Chondrocyte (in vitro differentiated cells): ENCODE measurements around the gene XPNPEP3. TPM values are rescaled to one million over a fixed set of nuclear protein-coding genes. Genes with fewer than 3 reads are reported as not detected.
"Not testable (repeated sequence)": the region's sequence is repeated elsewhere in the genome, so short reads cannot be mapped to it uniquely, and the experiment has no call there.

Experiments used
- DNase-seq: peaks from one replicate; pipeline ENCODE4 v3.0.0; 2021; ENCODE audit warnings: mixed read lengths, low spot score
- H3K27ac Mint-ChIP-seq: one replicate; pipeline ENCODE4 v1.8.0; 2021; ENCODE audit warnings: mild to moderate bottlenecking, moderate library complexity, mixed read lengths; ENCODE audit not compliant: unreplicated experiment
- H3K27me3 Mint-ChIP-seq: 2 replicates; pipeline ENCODE4 v1.8.0; 2021; ENCODE audit warnings: low read depth, mixed read lengths
- H3K36me3 Mint-ChIP-seq: 2 replicates; pipeline ENCODE4 v1.8.0; 2021; ENCODE audit warnings: low read depth, mixed read lengths
- H3K4me1 Mint-ChIP-seq: 2 replicates; pipeline ENCODE4 v1.8.0; 2021; ENCODE audit warnings: low read depth, mild to moderate bottlenecking, mixed read lengths
- H3K4me3 Mint-ChIP-seq: one replicate; pipeline ENCODE4 v1.8.0; 2021; ENCODE audit warnings: mild to moderate bottlenecking, moderate library complexity, mixed read lengths; ENCODE audit not compliant: unreplicated experiment
- H3K9me3 Mint-ChIP-seq: 2 replicates; pipeline ENCODE4 v1.8.0; 2021; ENCODE audit warnings: low read depth, mixed read lengths
- CTCF ChIP-seq: fragments of 200-600 bp; sonication (generic); IDR thresholded peaks from 2 replicates; pipeline ENCODE4 v1.5.0; 2021; ENCODE audit warnings: antibody characterized with exemption, mild to moderate bottlenecking, moderate library complexity
- total RNA-seq: library from RNA; stranded (reverse); gene quantifications from 3 replicates; pipeline ENCODE4 v1.2.1, GENCODE V29; 2021

The XPNPEP3 gene
- total RNA-seq, 1 donor from 2014 or later: 15.3 TPM

- Mint-ChIP-seq H3K4me1 (peaks cover 2% of the 10 kb centered on the region), H3K27me3 (no peaks in the 10 kb centered on the region), H3K4me3 (no peak overlapping the region), H3K36me3 (peaks cover 32% of the 10 kb centered on the region), H3K27ac (no peak overlapping the region), H3K9me3 (no peaks in the 10 kb centered on the region)
- no peak for DNase-seq
- TF ChIP-seq CTCF: no peak
Measured at GRCh38 chr22:40829131-40829530, 27.8 kb upstream of the XPNPEP3 start.

GRCh38 chr22:40834619-40835018 is 22.3 kb upstream of the XPNPEP3 start:
- no peak for TF ChIP-seq CTCF
- H3K27ac Mint-ChIP-seq: no peak overlapping the region
- no peaks in the 10 kb centered on the region for H3K4me1 Mint-ChIP-seq
- H3K36me3 Mint-ChIP-seq: peaks cover 32% of the 10 kb centered on the region
- H3K9me3 Mint-ChIP-seq: no peaks in the 10 kb centered on the region
- DNase-seq: no peak
- H3K4me3 Mint-ChIP-seq: no peak overlapping the region
- no peaks in the 10 kb centered on the region for H3K27me3 Mint-ChIP-seq

DNA sequence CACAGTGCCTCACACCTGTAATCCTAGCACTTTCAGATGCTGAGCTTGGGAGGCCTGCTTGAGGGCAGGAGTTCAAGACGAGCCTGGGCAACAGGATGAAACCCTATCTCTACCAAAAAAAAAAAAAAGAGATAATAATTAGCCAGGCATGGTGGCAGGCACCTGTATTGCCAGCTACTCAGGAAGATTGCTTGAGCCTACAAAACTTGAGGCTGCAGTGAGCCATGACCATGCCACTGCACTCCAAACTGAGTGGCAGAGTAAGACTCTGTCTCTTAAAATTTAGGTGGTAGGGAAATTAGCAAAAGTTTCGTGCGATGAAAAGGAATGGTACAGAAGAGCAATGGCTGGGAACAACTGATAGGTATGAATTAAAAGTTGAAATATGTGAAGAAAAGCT is 18.5 kb upstream of the XPNPEP3 start:
- peaks cover 28% of the 10 kb centered on the region for H3K36me3 Mint-ChIP-seq
- no peak overlapping the region for H3K27ac Mint-ChIP-seq

GRCh38 chr22:40844951-40845350 is 12.0 kb upstream of the XPNPEP3 start:
- H3K4me3 Mint-ChIP-seq: no peak overlapping the region
- H3K36me3 Mint-ChIP-seq: peaks cover 29% of the 10 kb centered on the region
- DNase-seq: no peak
- no peaks in the 10 kb centered on the region for H3K9me3 Mint-ChIP-seq
- H3K4me1 Mint-ChIP-seq: peaks cover 3% of the 10 kb centered on the region
- no peak for TF ChIP-seq CTCF
- H3K27me3 Mint-ChIP-seq: no peaks in the 10 kb centered on the region
- no peak overlapping the region for H3K27ac Mint-ChIP-seq

More for the DNA sequence above, 18.5 kb upstream of the XPNPEP3 start:
- Mint-ChIP-seq H3K9me3 (no peaks in the 10 kb centered on the region), H3K4me3 (no peak overlapping the region), H3K27me3 (no peaks in the 10 kb centered on the region), H3K4me1 (peaks cover 3% of the 10 kb centered on the region)
- TF ChIP-seq CTCF: no peak
- DNase-seq: no peak

DNA sequence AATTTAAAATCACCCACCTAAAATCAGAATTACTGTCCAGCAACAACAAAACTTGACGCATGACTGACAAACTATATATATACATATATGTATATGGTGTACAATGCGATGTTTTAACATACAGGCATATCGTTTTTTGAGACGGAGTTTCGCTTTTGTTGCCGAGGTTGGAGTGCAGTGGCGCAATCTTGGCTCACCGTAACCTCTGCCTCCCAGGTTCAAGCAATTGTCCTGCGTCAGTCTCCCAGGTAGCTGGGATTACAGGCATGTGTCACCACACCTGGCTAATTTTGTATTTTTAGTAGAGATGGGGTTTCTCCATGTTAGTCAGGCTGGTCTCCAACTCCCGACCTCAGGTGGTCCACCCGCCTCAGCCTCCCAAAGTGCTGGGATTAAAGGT is 11.1 kb upstream of the XPNPEP3 start:
- H3K9me3 Mint-ChIP-seq, DNase-seq, H3K27ac Mint-ChIP-seq, H3K4me1 Mint-ChIP-seq, H3K27me3 Mint-ChIP-seq, H3K4me3 Mint-ChIP-seq: not testable (repeated sequence)
- peaks cover 25% of the 10 kb centered on the region for H3K36me3 Mint-ChIP-seq

DNA sequence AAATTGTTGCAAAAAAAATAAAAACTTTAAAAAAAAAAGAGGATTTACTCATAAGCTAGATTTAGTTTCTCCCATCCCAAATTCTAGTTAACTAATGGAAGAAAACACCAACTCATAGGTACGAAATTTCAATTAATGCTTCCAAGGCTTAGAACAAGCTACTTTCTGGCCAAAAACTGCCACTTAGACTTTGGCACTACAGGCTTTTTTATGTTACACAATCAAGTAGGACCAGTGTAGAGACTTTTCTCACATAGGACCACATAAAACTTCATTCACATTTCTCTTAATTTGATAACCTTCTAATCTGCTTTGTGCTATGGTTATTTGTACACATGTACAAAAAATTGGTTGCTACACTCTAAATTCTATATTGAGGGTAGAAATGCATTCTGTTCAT is 3.6 kb upstream of the XPNPEP3 start:
- peak overlapping the region; percentile 60 for H3K27ac Mint-ChIP-seq
- H3K4me1 Mint-ChIP-seq: peaks cover 52% of the 10 kb centered on the region
- peaks cover 6% of the 10 kb centered on the region for H3K36me3 Mint-ChIP-seq
- peak overlapping the region; percentile 8 for H3K4me3 Mint-ChIP-seq
- no peaks in the 10 kb centered on the region for H3K9me3 Mint-ChIP-seq
- no peaks in the 10 kb centered on the region for H3K27me3 Mint-ChIP-seq
- TF ChIP-seq CTCF: no peak
- no peak for DNase-seq
